Measurements from ENCODE around the gene DENND4B.

DENND4B gene

DNA sequence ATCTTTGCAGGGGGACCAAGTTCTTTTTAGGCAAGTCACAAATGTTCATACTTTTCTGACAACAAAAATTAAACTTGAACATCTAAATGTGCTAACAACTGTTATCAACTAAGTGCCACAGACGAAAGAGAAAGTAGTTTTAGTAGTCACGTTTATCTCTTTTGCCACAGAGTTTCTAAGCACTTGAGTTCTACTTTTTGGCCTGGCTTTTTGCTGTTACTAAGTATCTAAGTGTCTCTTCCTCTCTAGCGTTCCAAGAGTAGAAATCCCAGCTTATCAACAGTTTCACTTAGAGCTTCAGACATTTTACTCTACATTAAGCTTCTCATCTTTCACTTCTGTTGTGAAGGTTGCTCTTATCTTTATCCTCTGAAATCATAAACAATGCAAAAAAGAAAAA, 58.0 kb downstream of the DENND4B start:
- DNase-seq (ENCODE audit: extremely low spot score) = peak; percentile 47
- TF ChIP-seq, protein P1, sequence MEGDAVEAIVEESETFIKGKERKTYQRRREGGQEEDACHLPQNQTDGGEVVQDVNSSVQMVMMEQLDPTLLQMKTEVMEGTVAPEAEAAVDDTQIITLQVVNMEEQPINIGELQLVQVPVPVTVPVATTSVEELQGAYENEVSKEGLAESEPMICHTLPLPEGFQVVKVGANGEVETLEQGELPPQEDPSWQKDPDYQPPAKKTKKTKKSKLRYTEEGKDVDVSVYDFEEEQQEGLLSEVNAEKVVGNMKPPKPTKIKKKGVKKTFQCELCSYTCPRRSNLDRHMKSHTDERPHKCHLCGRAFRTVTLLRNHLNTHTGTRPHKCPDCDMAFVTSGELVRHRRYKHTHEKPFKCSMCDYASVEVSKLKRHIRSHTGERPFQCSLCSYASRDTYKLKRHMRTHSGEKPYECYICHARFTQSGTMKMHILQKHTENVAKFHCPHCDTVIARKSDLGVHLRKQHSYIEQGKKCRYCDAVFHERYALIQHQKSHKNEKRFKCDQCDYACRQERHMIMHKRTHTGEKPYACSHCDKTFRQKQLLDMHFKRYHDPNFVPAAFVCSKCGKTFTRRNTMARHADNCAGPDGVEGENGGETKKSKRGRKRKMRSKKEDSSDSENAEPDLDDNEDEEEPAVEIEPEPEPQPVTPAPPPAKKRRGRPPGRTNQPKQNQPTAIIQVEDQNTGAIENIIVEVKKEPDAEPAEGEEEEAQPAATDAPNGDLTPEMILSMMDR (IDR thresholded peaks at IDR 0.05; ENCODE audit: control extremely low read depth, extremely low read depth, low read depth, missing control alignments) = no peak
- ChIA-PET CTCF (no interaction called here), POLR2A (interaction anchor here (0.6 kb wide), 1 partner anchor 105 kb away, joined by 6 read pairs; no protein-coding TSS in a partner anchor)

DNA sequence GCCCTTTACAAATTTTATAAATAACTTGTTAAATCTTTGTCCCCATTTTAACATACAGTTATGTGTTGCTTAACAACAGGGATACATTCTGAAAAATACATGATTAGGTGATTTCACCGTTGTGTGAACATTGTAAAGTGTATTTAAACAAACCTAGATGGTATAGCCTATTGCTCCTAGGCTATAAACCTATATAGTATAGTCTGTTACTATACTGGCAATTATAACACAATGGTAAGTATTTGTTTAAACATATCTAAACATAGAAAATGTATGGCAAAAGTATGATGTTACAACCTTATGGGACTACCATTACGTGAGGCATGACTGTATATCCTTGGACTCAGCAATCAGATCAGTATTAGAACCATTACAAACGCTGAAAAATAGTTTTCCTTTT, 60.4 kb downstream of the DENND4B start:
- POLR2A ChIA-PET = no interaction called here
- TF ChIP-seq, protein P1 (IDR thresholded peaks at IDR 0.05; ENCODE audit: control extremely low read depth, extremely low read depth, low read depth, missing control alignments) = no peak
- no peak for DNase-seq (ENCODE audit: extremely low spot score)
- CTCF ChIA-PET = interaction anchor here (1.0 kb wide), 2 partner anchors 9 to 13 kb away, joined by 3 to 4 read pairs; no protein-coding TSS in a partner anchor

DNA sequence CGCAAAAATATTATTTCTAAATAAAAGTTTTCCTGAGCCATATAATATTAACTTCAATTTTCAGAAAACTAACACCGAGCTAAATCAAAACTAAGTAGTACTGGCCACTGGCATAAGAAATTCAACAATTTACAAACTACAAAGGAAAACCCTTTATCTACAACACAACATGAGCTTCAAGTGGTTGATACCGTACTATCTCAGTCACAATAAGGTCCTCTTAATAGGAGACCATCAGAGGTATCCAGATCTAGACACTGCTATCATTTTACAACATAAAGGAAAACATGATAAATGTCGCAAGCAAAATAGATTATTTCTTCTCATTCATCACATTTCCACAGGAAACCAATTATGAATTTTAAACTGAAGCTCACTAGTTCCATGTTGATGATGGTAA, 63.3 kb downstream of the DENND4B start:
- TF ChIP-seq, protein P1 (IDR thresholded peaks at IDR 0.05; ENCODE audit: control extremely low read depth, extremely low read depth, low read depth, missing control alignments) = no peak
- CTCF ChIA-PET = interaction anchor here (1.0 to 1.8 kb wide), 7 partner anchors 11 to 67 kb away, joined by 3 to 5 read pairs (median 3); no protein-coding TSS in a partner anchor
- no peak for DNase-seq (ENCODE audit: extremely low spot score)
- POLR2A ChIA-PET = no interaction called here

DNA sequence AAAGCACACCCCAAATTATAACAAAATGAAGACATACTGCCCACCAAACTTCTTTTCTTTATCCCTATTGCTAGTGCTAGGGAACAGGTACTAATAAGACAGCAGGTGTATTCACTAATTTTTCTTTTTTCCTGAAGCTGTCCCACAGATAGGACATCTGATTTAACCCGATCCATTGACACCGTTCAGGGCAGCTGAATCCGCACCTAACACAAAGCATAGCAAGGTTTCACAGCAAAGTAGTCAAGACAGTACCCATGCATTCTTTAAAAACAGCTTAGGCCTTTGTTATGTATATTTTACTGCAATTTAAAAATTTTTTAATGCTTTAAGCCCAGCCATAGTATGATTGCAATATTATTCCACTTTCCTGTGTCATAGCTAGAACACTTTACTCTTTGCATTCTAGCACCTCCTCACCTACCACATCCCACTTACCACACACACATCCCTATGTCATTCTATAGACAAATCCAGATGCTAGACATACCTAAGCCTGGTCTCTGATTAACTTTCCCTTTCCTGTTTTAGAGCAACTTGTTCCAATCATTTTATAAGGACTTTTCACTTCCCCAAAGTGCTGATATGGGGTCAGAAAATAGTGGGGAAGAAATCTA, 64.1 kb downstream of the DENND4B start:
- CTCF ChIA-PET = interaction anchor here (1.0 to 1.8 kb wide), 7 partner anchors 10 to 66 kb away, joined by 3 to 5 read pairs (median 3); no protein-coding TSS in a partner anchor
- DNase-seq (ENCODE audit: extremely low spot score) = no peak
- TF ChIP-seq, protein P1 (IDR thresholded peaks at IDR 0.05; ENCODE audit: control extremely low read depth, extremely low read depth, low read depth, missing control alignments) = no peak
- POLR2A ChIA-PET = interaction anchor here (0.5 kb wide), 1 partner anchor 16 kb away, joined by 7 read pairs; no protein-coding TSS in a partner anchor

DNA sequence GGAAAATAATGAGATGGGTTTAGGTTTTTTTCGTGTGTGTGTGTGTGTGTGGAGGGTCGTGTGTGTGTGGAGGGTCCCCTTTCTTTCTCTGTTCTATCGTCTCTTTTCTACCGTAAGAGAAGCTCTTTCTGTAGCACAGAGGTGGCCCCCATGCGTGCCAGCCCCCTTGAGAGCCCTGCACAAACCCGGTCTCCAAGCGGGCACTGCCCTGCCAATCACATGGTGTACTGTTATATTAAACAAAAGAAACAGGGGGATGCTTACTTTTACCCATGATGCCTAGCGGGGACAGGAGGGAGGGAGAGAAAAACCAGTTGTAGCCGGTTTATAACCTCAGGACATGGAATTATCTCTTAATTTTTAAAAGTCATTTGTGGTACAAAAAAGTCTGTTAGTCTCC, 64.8 kb downstream of the DENND4B start:
- DNase-seq (ENCODE audit: extremely low spot score) = no peak
- CTCF ChIA-PET = interaction anchor here (1.3 to 1.5 kb wide), 3 partner anchors 9 to 16 kb away, joined by 3 read pairs; no protein-coding TSS in a partner anchor
- POLR2A ChIA-PET = interaction anchor here (0.5 to 0.6 kb wide), 2 partner anchors 61 to 115 kb away, joined by 5 to 9 read pairs; no protein-coding TSS in a partner anchor

DNA sequence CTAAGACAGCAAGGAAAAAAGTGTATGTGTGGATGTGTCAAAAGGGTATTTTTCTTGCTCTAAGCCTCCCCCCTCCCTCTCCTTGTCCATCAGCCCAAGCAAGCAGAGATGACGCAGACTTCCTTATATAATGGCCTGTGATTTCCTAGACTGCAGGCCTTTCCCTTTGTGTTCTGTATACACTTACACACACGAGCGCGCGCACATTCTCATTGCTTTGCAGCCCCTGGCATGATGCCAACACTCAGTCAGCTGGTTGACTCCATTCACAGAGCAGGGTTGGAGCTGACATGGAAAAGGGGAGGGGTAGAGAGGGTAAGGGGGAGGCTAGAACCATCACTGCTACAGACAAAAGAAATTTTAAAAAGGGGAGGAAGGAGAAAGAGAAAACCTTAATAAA, 65.6 kb downstream of the DENND4B start:
- no peak for DNase-seq (ENCODE audit: extremely low spot score)
- TF ChIP-seq, protein P1 (IDR thresholded peaks at IDR 0.05; ENCODE audit: control extremely low read depth, extremely low read depth, low read depth, missing control alignments) = no peak
- ChIA-PET CTCF (interaction anchor here (1.0 to 1.5 kb wide), 3 partner anchors 17 to 70 kb away, joined by 3 read pairs; no protein-coding TSS in a partner anchor), POLR2A (no interaction called here)

More for the DNA sequence above, 64.8 kb downstream of the DENND4B start:
- TF ChIP-seq, protein P1 (IDR thresholded peaks at IDR 0.05; ENCODE audit: control extremely low read depth, extremely low read depth, low read depth, missing control alignments) = no peak

Data from GM10248 (cell line).